B cell (primary cell): ENCODE results near the gene PAXIP1. TPM values are rescaled to one million over a fixed set of nuclear protein-coding genes. Genes with fewer than 3 reads are reported as not detected.
"Not testable (repeated sequence)": the region's sequence is repeated elsewhere in the genome, so short reads cannot be mapped to it uniquely, and the experiment has no call there.

Experiments
- ATAC-seq: fragments of 200-7000 bp; cut with Tn5 transposase; one replicate; pipeline ENCODE4 v1.10.0; 2021; ENCODE audit warnings: low read depth, mild to moderate bottlenecking, moderate number of reproducible peaks, moderate library complexity
- CTCF ChIA-PET: fragments of 350-600 bp; sonication (Branson Sonifier 250); formaldehyde crosslinking; loops from one replicate; lab custom pipeline; 2021; ENCODE audit warnings: antibody characterized with exemption, inconsistent platforms; lab: Charles Lee
- POLR2A ChIA-PET: fragments of 350-600 bp; sonication (Branson Sonifier 250); formaldehyde crosslinking; loops from one replicate; lab custom pipeline; 2021; ENCODE audit warnings: antibody characterized with exemption; lab: Charles Lee
- DNase-seq: peaks from one replicate; pipeline ENCODE4 v3.0.0; 2013
- H2AFZ ChIP-seq: 2 replicates; pipeline ENCODE4 v1.6.1; 2012; ENCODE audit warnings: mild to moderate bottlenecking, low read depth, low read length; ENCODE audit not compliant: insufficient read depth, poor library complexity, severe bottlenecking
- H3K27ac ChIP-seq, 2 donors: 1 replicate in 1 of 2; 2 replicates in 1 of 2; pipeline ENCODE4 v1.5.1; 2012 to 2013; ENCODE audit warnings: low read length in 2 of 2, mild to moderate bottlenecking in 2 of 2, moderate library complexity in 1 of 2
- H3K27me3 ChIP-seq, 4 experiments: fragments of 200-600 bp in 1 of 4; sonication (generic) in 1 of 4; replicated peaks in 1 of 4; 1 replicate in 2 of 4; 2 replicates in 2 of 4; pipeline versions ENCODE4 v1.6.1 to v1.7.0; 2013 to 2016; ENCODE audit warnings: low read length in 3 of 4, mild to moderate bottlenecking in 2 of 4, mixed read lengths in 1 of 4, moderate library complexity in 1 of 4; ENCODE audit not compliant: insufficient read depth in 4 of 4, control insufficient read depth in 3 of 4; ENCODE audit errors: control extremely low read depth in 1 of 4
- H3K36me3 ChIP-seq, 2 experiments: replicated peaks in 1 of 2; 1 replicate in 1 of 2; 2 replicates in 1 of 2; pipeline versions ENCODE4 v1.6.1 to v1.7.1; 2013; ENCODE audit warnings: low read length in 1 of 2; ENCODE audit not compliant: insufficient read depth in 2 of 2, control insufficient read depth in 1 of 2; ENCODE audit errors: control extremely low read depth in 1 of 2, extremely low read depth in 1 of 2
- H3K4me1 ChIP-seq, 2 donors: fragments of 200-600 bp in 1 of 2; sonication (generic) in 1 of 2; 1 replicate in 1 of 2; 2 replicates in 1 of 2; pipeline versions ENCODE4 v1.5.1 to v1.6.1; 2013 to 2017; ENCODE audit warnings: low read length in 2 of 2; ENCODE audit not compliant: control insufficient read depth in 2 of 2, insufficient read depth in 2 of 2
- H3K4me2 ChIP-seq: replicated peaks from 2 replicates; pipeline ENCODE3; 2012; ENCODE audit warnings: mild to moderate bottlenecking, low read depth, low read length; ENCODE audit not compliant: poor library complexity, severe bottlenecking
- H3K4me3 ChIP-seq, 5 experiments: fragments of 200-600 bp in 1 of 5; sonication (generic) in 1 of 5; 1 replicate in 3 of 5; 2 replicates in 2 of 5; pipeline versions ENCODE4 v1.5.1 to v1.7.0; 2011 to 2016; ENCODE audit warnings: low read length in 4 of 5, mild to moderate bottlenecking in 4 of 5, low read depth in 2 of 5, control low read depth in 1 of 5, moderate library complexity in 1 of 5; ENCODE audit not compliant: insufficient read depth in 1 of 5; ENCODE audit errors: control extremely low read depth in 1 of 5, extremely low read depth in 1 of 5
- H3K79me2 ChIP-seq: fragments of 200-600 bp; sonication (generic); one replicate; pipeline ENCODE4 v1.6.0; 2016; ENCODE audit warnings: low read length; ENCODE audit not compliant: control insufficient read depth, insufficient read depth
- H3K9ac ChIP-seq: fragments of 200-600 bp; sonication (generic); 2 replicates; pipeline ENCODE4 v1.6.1; 2017; ENCODE audit warnings: mild to moderate bottlenecking, low read length, moderate library complexity
- H3K9me3 ChIP-seq, 3 donors: one replicate each; pipeline versions ENCODE4 v1.6.1 to v1.7.1; 2013; ENCODE audit warnings: low read length in 2 of 3; ENCODE audit not compliant: control insufficient read depth in 2 of 3, insufficient read depth in 1 of 3; ENCODE audit errors: control extremely low read depth in 1 of 3
- H4K20me1 ChIP-seq: 2 replicates; pipeline ENCODE4 v1.6.0; 2012; ENCODE audit warnings: mild to moderate bottlenecking, low read length; ENCODE audit not compliant: insufficient read depth, control insufficient read depth, poor library complexity, severe bottlenecking
- H3K27ac Mint-ChIP-seq: one replicate; pipeline ENCODE4 v1.8.0; 2021; ENCODE audit warnings: mixed read lengths
- H3K27me3 Mint-ChIP-seq: one replicate; pipeline ENCODE4 v1.8.0; 2021; ENCODE audit warnings: mixed read lengths
- H3K4me1 Mint-ChIP-seq: one replicate; pipeline ENCODE4 v1.8.0; 2021; ENCODE audit warnings: mixed read lengths
- H3K4me3 Mint-ChIP-seq: one replicate; pipeline ENCODE4 v1.8.0; 2021; ENCODE audit warnings: mixed read lengths
- H3K9me3 Mint-ChIP-seq: one replicate; pipeline ENCODE4 v1.8.0; 2022; ENCODE audit warnings: mixed read lengths; ENCODE audit not compliant: insufficient read depth
- EZH2 ChIP-seq: IDR thresholded peaks from 2 replicates; pipeline ENCODE4 v1.6.1; 2012; ENCODE audit warnings: borderline replicate concordance, low read depth, mild to moderate bottlenecking, moderate library complexity, low read length; ENCODE audit not compliant: insufficient read depth, poor library complexity, severe bottlenecking
- WGBS: methylation state at CpG from one replicate; pipeline ENCODE4 v1.1.5; 2013; ENCODE audit warnings: missing lambda C conversion rate; ENCODE audit not compliant: insufficient coverage; 5-methylcytosine and 5-hydroxymethylcytosine counted together
- intact Hi-C: fragments of 100-400 bp; cut with micrococcal nuclease; formaldehyde crosslinking; loops from one replicate; pipeline ENCODE4 v1.10.0; 2022
- polyA plus RNA-seq: library from polyadenylated mRNA; depleted of rRNA; stranded (reverse); fragments of >200 nt; gene quantifications from 2 replicates; pipeline ENCODE4 v1.2.3, GENCODE V29; 2012
- total RNA-seq, 2 donors: library from RNA; stranded (reverse); fragments of 120-200 nt in 1 of 2; gene quantifications; 1 replicate in 1 of 2; 2 replicates in 1 of 2; pipeline versions ENCODE4 v1.2.3 to v1.2.4, GENCODE V29; 2013 to 2022
- TF ChIP-seq, protein P1 (sequence below): fragments of 200-600 bp; IDR thresholded peaks from one replicate; pipeline ENCODE4 v1.8.0; 2022; ENCODE audit warnings: antibody characterized with exemption, mild to moderate bottlenecking

Gene PAXIP1
- total and polyA plus RNA-seq, 2 donors (not counting 1 experiment from before 2014, with no cell fraction given): 9.2 to 18.5 TPM

DNA sequence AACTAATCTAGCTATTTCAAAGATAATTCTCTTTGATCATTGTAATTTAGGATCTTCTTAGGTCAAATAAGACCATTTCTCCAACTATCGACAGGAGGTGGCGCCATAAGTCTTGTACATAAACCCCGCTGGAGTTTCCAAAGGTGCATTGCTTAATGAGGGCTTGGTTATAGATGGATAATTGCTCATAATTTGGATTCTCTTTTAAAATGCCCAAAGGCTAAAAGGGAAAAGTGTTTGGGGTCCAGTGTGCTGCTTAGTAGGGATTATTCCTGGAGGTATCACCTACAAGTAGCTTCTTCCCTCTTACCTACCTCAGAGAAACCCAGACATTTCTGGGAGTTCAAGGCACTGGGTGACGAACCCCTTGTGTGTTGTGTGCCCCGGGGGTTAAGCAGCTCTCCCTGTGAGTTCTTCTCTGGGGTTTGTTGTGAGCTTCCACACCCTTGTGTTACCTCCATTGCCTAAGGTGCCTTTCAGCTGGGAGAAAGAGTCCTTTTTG lies 75.2 kb downstream of the PAXIP1 start:
- ChIA-PET CTCF (interaction anchor here (0.6 to 5.3 kb wide), 52 partner anchors 10 to 1966 kb away, joined by 3 to 75 read pairs (median 5); partner anchors contain the start of genes INSIG1 and PAXIP1), POLR2A (interaction anchor here (0.6 to 1.8 kb wide), 4 partner anchors 74 to 370 kb away, joined by 3 to 11 read pairs (median 4); partner anchors contain the start of genes INSIG1 and PAXIP1)
- H2AFZ ChIP-seq: peak overlapping the region; percentile 88
- H3K79me2 ChIP-seq: peaks cover 38% of the 10 kb centered on the region
- Mint-ChIP-seq H3K27me3 (no peaks in the 10 kb centered on the region), H3K9me3 (no peaks in the 10 kb centered on the region), H3K4me1 (peaks cover 31% of the 10 kb centered on the region), H3K27ac (peak overlapping the region; percentile 96), H3K4me3 (peak overlapping the region; percentile 97)
- H3K27ac ChIP-seq: peak overlapping the region; percentile 83 to 94
- peak; percentile 54 for ATAC-seq
- DNase-seq: peak; percentile 88
- no peaks in the 10 kb centered on the region for H4K20me1 ChIP-seq
- no peaks in the 10 kb centered on the region for H3K27me3 ChIP-seq
- peak overlapping the region; percentile 94 for H3K4me2 ChIP-seq
- no peak for TF ChIP-seq EZH2
- TF ChIP-seq, protein P1, sequence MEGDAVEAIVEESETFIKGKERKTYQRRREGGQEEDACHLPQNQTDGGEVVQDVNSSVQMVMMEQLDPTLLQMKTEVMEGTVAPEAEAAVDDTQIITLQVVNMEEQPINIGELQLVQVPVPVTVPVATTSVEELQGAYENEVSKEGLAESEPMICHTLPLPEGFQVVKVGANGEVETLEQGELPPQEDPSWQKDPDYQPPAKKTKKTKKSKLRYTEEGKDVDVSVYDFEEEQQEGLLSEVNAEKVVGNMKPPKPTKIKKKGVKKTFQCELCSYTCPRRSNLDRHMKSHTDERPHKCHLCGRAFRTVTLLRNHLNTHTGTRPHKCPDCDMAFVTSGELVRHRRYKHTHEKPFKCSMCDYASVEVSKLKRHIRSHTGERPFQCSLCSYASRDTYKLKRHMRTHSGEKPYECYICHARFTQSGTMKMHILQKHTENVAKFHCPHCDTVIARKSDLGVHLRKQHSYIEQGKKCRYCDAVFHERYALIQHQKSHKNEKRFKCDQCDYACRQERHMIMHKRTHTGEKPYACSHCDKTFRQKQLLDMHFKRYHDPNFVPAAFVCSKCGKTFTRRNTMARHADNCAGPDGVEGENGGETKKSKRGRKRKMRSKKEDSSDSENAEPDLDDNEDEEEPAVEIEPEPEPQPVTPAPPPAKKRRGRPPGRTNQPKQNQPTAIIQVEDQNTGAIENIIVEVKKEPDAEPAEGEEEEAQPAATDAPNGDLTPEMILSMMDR: peak; percentile 83
- peaks cover 0 to 3% of the 10 kb centered on the region in 2 experiments for H3K36me3 ChIP-seq
- intact Hi-C loops: loop anchor here (1.0 to 10.0 kb wide), 14 partner anchors 14 to 841 kb away; partner anchors contain the start of genes INSIG1 and PAXIP1
- H3K4me1 ChIP-seq: peaks cover 12 to 14% of the 10 kb centered on the region in 2 donors
- H3K4me3 ChIP-seq: peak overlapping the region; percentile 64 to 98 (median 83)
- H3K9me3 ChIP-seq: peaks cover 0 to 2% (median under 1%) of the 10 kb centered on the region in 3 donors
- no CpG with 5 or more reads among the region's 5 CpGs for WGBS
- H3K9ac ChIP-seq: peak overlapping the region; percentile 83

DNA sequence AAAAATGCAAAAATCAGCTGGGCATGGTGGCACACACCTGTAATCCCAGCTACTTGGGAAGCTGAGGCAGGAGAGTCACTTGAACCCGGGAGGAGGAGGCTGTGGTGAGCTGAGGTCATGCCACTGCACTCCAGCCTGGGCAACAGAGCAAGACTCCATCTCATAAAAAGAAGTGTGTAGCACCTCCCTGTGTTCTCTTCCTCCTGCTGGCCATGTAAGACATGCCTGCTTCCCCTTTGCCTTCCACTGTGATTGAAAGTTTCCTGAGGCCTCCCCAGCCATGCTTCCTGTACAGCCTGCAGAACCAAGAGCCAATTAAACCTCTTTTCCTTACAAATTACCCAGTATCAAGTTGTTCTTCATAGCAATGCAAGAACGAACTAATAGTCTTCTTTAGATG lies 80.5 kb downstream of the PAXIP1 start:
- intact Hi-C loops: loop anchor here (10.0 kb wide), 1 partner anchor 732 kb away; no protein-coding TSS in a partner anchor
- DNase-seq, H4K20me1 ChIP-seq, POLR2A ChIA-PET, H3K9me3 Mint-ChIP-seq, H3K27me3 ChIP-seq, H3K27ac Mint-ChIP-seq, H3K27ac ChIP-seq, H3K4me2 ChIP-seq, H3K4me1 Mint-ChIP-seq, H3K4me3 Mint-ChIP-seq, H3K79me2 ChIP-seq, ATAC-seq, H3K36me3 ChIP-seq, H3K9ac ChIP-seq, H3K4me3 ChIP-seq, H3K9me3 ChIP-seq, H2AFZ ChIP-seq, H3K4me1 ChIP-seq: not testable (repeated sequence)
- H3K27me3 Mint-ChIP-seq: peaks cover 21% of the 10 kb centered on the region
- no CpG with 5 or more reads among the region's 2 CpGs for WGBS
- CTCF ChIA-PET: interaction anchor here (1.2 to 3.0 kb wide), 4 partner anchors 9 to 422 kb away, joined by 3 to 20 read pairs (median 14); no protein-coding TSS in a partner anchor
